HG03039 (cell line): ENCODE measurements around the gene MIGA1.
"Not testable (repeated sequence)": the region's sequence is repeated elsewhere in the genome, so short reads cannot be mapped to it uniquely, and the experiment has no call there.

ENCODE experiments used
- ATAC-seq: cut with Tn5 transposase; IDR thresholded peaks from one replicate; pipeline ENCODE4 v1.9.1; 2021; ENCODE audit warnings: mild to moderate bottlenecking, moderate library complexity; ENCODE audit not compliant: unreplicated experiment

Gene MIGA1

DNA sequence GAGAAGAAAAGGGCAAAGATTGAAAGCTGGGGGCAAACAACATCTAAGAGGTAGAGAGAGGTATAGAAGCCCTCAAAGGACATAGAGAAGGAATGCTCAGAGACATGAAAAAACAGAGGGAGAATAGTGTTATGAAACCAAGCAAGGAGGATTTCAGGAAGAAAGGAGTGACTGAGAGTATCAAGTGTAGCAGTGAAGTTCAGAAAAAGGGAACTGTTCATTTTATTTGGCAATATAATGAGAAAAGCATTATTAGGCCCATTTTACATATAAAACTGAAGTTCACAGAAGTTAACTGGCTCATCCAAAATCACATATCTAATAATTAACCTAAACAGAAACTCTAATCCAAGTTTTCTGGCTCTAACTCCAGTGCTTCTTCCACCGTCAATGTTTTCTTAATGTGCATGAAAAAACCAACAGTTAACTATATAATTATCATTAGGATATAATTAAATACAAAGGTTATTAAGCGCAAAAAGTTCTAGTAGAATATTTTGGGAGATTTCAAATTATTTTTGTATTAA, 126.6 kb downstream of the MIGA1 start:
- no peak for ATAC-seq

DNA sequence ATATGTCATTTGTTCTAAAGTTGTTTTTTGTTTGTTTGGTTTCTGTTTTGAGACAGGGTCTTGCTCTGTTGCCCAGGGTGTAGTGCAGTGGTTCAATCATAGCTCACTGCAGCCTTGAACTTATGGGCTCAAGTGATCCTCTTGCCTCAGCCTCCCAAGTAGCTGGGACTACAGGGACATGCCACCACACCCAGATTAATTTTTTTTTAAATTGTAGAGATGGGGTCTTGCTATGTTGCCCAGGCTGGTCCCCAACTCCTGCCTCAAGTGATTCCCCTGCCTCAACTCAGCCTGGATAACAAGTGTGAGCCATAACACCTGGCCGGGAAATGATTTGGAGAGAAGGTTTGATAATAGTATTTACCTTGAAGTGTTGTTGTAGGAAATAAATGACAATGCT, 127.2 kb downstream of the MIGA1 start:
- ATAC-seq = no peak

DNA sequence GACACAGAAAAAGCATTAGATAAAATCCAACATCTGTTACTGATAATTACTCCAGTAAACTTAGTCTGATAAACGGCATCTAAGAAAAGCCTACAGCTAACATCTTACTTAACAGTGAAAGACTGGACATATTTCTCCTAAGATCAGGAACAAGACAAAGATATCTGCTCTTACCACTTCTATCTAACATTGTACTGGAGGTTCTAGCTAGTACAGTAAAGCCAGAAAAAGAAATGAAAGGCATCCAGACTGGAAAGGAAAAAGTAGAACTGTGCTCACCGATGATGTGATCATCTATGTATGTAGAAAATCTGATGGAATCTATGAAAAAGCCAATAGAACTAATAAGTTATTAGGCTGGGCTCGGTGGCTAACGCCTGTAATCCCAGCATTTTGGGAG, 130.7 kb downstream of the MIGA1 start:
- no peak for ATAC-seq

DNA sequence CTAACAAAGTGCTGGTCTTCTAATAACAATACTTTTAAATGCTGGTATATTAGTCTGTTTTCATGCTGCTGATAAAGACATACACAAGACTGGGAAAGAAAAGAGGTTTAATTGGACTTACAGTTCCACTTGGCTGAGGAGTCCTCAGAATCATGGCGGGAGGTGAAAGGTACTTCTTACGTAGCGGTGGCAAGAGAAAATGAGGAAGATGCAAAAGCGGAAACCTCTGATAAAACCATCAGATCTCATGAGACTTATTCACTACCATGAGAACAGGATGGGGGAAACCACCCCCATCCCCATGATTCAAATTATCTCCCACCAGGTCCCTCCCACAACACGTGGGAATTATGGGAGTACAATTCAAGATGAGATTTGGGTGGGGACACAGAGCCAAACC, 139.5 kb downstream of the MIGA1 start:
- ATAC-seq = not testable (repeated sequence)

DNA sequence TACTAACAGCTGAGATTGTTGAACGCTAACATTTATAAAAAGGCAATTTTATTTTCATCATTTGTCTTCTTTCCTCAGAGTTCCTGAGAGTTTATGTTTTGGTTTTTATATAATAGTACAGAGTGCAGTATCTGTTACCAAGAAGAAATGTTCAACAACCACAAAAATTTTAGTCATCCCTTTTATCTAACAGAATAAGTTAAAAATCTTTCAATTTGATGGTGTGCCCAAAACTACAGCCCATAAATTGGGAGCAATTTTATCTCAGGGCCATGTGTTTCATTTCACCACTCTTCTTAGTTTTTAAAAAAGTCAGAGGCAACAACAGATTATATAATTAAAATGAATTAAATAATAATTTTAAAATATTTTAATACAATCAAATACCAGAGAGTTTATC, 146.1 kb downstream of the MIGA1 start:
- no peak for ATAC-seq

- ATAC-seq = no peak
Measured at GRCh38 chr1:77925956-77926355, 146.5 kb downstream of the MIGA1 start.

DNA sequence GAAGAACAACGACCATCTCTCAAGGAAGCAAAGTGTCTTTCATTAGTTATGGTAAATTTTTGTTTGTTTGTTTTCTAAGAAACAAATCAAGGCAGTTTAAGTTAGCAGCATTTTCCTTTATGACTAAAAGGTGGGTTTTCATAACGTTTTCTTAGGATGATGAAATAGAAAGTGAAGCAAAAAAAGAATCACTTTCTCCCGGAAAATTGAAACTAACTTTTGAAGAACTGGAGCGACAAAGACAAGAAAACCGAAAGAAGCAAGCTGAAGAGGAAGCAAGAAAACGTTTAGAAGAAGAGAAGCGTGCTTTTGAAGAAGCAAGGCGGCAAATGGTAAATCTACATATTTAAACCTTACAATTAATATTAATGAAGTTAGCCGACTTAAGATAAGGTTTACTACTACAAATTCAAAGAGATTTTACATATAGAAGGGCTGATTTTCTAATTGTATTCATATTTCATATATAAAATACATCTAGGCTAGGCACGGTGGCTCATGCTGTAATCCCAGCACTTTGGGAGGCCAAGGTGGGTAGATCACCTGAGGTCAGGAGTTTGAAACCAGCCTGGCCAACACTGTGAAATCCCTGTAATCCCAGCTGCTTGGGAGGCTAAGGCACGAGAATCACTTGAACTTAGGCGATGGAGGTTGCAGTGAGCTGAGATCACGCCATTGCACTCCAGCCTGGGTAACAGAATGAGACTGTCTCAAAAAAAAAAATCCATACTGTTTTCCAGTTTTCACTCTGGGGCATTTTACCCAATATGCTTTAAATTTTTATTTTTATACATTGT, 147.3 kb downstream of the MIGA1 start:
- no peak for ATAC-seq

- no peak for ATAC-seq
Measured at GRCh38 chr1:77927414-77927813, 148.0 kb downstream of the MIGA1 start.
